Activated CD4-positive, alpha-beta T cell treated with anti-CD3 and anti-CD28 coated beads for 36 hours (primary cell): ENCODE data around the gene LITAFD. TPM values are rescaled to one million over a fixed set of nuclear protein-coding genes. Genes with fewer than 3 reads are reported as not detected.
"Not testable (repeated sequence)": the region's sequence is repeated elsewhere in the genome, so short reads cannot be mapped to it uniquely, and the experiment has no call there.

Experiments used
- ATAC-seq: fragments of 200-7000 bp; cut with Tn5 transposase; one replicate; pipeline ENCODE4 v1.10.0; 2021; ENCODE audit warnings: mild to moderate bottlenecking, moderate library complexity
- CTCF ChIA-PET: fragments of 350-600 bp; sonication (Branson Sonifier 250); formaldehyde crosslinking; loops from one replicate; lab custom pipeline; 2021; ENCODE audit warnings: antibody characterized with exemption; lab: Charles Lee
- POLR2A ChIA-PET: fragments of 350-600 bp; sonication (Branson Sonifier 250); formaldehyde crosslinking; loops from one replicate; lab custom pipeline; 2021; ENCODE audit warnings: antibody characterized with exemption, inconsistent platforms; lab: Charles Lee
- DNase-seq: peaks from one replicate; pipeline ENCODE4 v3.0.0-alpha.2; 2020
- H3K27ac Mint-ChIP-seq: one replicate; pipeline ENCODE4 v1.8.0; 2021; ENCODE audit warnings: mixed read lengths
- H3K27me3 Mint-ChIP-seq: one replicate; pipeline ENCODE4 v1.8.0; 2021; ENCODE audit warnings: mixed read lengths
- H3K36me3 Mint-ChIP-seq: one replicate; pipeline ENCODE4 v1.8.0; 2021; ENCODE audit warnings: low read depth, mixed read lengths
- H3K4me1 Mint-ChIP-seq: one replicate; pipeline ENCODE4 v1.8.0; 2021; ENCODE audit warnings: mixed read lengths
- H3K4me3 Mint-ChIP-seq: one replicate; pipeline ENCODE4 v1.8.0; 2021; ENCODE audit warnings: mild to moderate bottlenecking, moderate library complexity, mixed read lengths
- H3K9me3 Mint-ChIP-seq: one replicate; pipeline ENCODE4 v1.8.0; 2021; ENCODE audit warnings: low read depth, mixed read lengths
- intact Hi-C, 2 experiments: fragments of 100-400 bp; cut with DNase I in 1 of 2; cut with micrococcal nuclease in 1 of 2; formaldehyde crosslinking; loops; one replicate each; pipeline versions ENCODE4 v1.14.2 to v1.15.1; 2022 to 2024; cut with DNase I, micrococcal nuclease
- total RNA-seq, 2 experiments: library from RNA; stranded (reverse); gene quantifications; one replicate each; pipeline ENCODE4 v1.2.3, GENCODE V29; 2021

LITAFD gene
- total RNA-seq = not detected

DNA sequence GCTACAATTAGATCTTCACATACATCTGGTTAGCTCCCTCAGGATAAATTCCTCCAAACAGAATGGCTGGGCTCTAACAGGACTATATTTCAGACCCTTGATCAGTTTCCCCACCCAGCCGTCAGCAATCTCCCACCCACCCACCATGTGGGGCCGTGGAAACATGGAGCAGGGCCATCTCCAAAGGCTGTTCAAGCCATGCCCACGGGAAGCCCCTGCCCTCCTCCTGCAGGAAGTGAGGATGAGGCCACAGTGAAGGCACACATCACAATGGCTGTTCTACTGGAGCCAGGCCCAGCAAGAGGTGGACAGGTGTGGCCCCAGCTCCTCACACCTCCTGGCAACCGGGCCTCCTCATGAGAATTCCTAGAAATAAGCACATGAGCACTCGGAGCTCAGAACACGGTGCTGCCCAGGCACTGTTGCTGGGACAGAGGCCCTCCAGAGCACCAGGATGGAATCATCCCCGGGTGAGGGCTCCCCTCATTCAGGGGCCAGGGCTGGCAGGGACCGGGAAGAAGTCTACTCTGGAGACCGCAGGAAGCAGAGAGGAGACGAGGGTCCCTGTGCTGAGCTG is at the start of gene LITAFD:
LITAFD (plus strand) TSS at position 311 of the 577 bp plus-strand sequence. CDS start 2,005 bp downstream, outside the sequence.
- POLR2A ChIA-PET = no interaction called here
- no peak within 1 kb of the TSS for H3K4me3 Mint-ChIP-seq

DNA sequence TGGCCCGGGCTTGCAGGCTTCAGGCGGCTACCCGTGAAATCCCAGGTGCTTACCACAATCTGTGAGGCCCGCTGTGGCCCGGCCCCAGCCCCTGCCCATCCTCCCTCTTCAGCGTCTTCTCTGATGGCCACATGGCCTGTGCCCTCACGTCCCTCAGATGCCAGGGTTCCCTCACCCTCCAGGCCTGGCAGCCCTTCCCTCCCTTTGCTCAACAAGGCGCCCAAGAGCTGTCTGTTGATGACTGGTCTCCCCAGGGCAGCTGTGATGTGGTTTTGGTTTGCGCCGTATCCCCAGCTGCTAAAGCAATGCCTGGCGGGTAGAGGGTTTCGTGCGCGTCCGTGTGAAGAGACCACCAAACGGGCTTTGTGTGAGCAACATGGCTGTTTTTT is 49.4 kb upstream of the LITAFD start:
- Mint-ChIP-seq H3K9me3 (no peaks in the 10 kb centered on the region), H3K4me1 (peaks cover 18% of the 10 kb centered on the region), H3K27me3 (no peaks in the 10 kb centered on the region), H3K36me3 (peaks cover 45% of the 10 kb centered on the region), H3K27ac (no peak overlapping the region), H3K4me3 (no peak overlapping the region)
- intact Hi-C loops = no loop called here
- no peak for DNase-seq
- ChIA-PET CTCF (no interaction called here), POLR2A (no interaction called here)
- ATAC-seq = no peak

More for the DNA sequence above, at the start of gene LITAFD:
- CTCF ChIA-PET = interaction anchor here (0.7 to 3.4 kb wide), 6 partner anchors 9 to 252 kb away, joined by 3 to 31 read pairs (median 10); no protein-coding TSS in a partner anchor
- DNase-seq (no peak), ATAC-seq (no peak)
- Mint-ChIP-seq H3K27me3 (peaks cover 3% of the 10 kb centered on the region), H3K9me3 (no peaks in the 10 kb centered on the region), H3K27ac (no peak within 1 kb of the TSS), H3K4me1 (peaks cover 7% of the 10 kb centered on the region), H3K36me3 (peaks cover 3% of the 10 kb centered on the region)
- intact Hi-C loops = no loop called here

DNA sequence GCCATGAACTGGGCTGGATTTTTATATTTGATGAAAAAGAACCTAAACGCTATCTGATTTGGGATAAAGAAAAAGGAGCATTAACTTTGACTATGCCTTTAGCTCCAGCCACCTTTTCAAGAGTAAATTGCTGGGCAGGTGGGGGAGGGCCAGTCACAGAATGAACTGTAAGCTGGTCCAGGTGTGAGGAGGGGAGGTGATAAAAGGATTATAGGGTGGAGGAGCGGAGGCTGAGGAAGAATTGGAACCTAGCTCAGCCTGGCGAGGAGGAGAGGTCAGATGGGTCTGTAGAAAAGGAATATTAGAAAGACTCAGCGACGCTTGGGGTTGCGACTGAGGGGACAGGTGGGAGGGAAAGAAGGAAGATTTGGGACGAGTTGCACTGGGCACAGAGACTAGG is 45.4 kb upstream of the LITAFD start:
- CTCF ChIA-PET, intact Hi-C loops, DNase-seq, POLR2A ChIA-PET, H3K27ac Mint-ChIP-seq, H3K27me3 Mint-ChIP-seq, H3K9me3 Mint-ChIP-seq, ATAC-seq, H3K4me3 Mint-ChIP-seq: not testable (repeated sequence)
- peaks cover 15% of the 10 kb centered on the region for H3K4me1 Mint-ChIP-seq
- peaks cover 13% of the 10 kb centered on the region for H3K36me3 Mint-ChIP-seq

DNA sequence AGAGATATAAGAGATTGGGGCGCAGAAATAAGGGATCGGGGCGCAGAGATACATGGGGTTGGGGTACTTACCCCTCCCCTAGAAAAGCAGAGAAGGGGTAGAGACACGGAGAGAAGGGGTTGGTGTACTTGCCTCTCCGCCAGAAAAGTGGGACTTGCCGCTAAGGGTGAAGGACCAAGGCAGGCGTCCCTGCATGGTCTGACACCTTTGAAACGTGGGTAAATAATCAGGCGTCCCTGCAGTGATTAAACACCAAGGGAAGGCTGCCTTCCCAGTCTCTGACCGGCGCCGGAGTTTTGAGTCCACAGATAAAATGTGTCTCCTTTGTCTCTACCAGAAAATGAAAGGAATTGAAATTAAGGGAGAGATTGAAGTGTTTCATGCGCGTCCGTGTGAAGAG is 44.6 kb upstream of the LITAFD start:
- H3K4me3 Mint-ChIP-seq, H3K27ac Mint-ChIP-seq, intact Hi-C loops, CTCF ChIA-PET, H3K9me3 Mint-ChIP-seq, POLR2A ChIA-PET, DNase-seq, H3K36me3 Mint-ChIP-seq, H3K27me3 Mint-ChIP-seq, ATAC-seq, H3K4me1 Mint-ChIP-seq: not testable (repeated sequence)

DNA sequence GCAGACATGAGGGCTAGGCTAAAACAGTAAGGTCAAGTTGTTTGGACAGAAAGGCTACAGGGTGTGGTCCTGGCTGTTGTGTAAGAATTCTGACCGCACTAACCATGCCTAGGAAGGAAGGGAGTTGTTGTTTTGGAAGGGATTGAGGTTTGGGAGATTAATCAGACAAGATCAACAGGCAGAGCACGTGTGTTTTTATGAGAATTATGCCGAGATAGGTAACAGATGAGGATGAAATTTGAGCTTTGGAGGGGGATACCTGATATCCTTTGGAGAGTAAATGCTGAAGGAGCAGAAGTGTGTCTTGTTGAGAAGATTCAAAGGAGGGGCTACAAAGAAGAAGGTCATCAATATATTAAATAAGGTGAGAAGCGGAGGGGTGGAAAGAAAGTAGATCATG is 40.1 kb upstream of the LITAFD start:
- peaks cover 15% of the 10 kb centered on the region for H3K36me3 Mint-ChIP-seq
- intact Hi-C loops, H3K27me3 Mint-ChIP-seq: not testable (repeated sequence)

DNA sequence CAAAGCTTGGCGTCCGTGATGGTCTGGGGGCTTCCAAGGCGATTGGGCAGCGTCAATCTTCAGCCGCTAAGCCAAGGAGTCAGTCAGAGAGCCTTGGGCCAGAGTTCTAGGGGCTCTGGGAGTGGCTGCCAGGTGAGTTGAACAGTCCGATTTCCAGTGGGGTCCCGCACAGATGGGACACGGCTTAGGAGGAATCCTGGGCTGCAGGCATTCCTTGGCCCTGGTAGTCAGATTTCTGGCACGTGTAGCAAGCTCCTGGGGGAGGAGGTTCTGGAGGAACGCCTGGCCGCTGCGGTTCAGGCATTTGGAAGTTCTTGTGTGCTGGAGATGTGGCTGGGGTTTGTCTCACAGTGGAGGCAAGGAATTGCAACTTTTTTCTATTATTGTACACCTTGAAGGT is 38.9 kb upstream of the LITAFD start:
- H3K9me3 Mint-ChIP-seq, intact Hi-C loops, H3K4me1 Mint-ChIP-seq, H3K27me3 Mint-ChIP-seq, H3K4me3 Mint-ChIP-seq, POLR2A ChIA-PET, CTCF ChIA-PET, H3K27ac Mint-ChIP-seq, ATAC-seq, DNase-seq: not testable (repeated sequence)
- peaks cover 18% of the 10 kb centered on the region for H3K36me3 Mint-ChIP-seq

More for the DNA sequence above, 40.1 kb upstream of the LITAFD start:
- H3K4me3 Mint-ChIP-seq, POLR2A ChIA-PET, H3K9me3 Mint-ChIP-seq, ATAC-seq, DNase-seq, CTCF ChIA-PET, H3K27ac Mint-ChIP-seq, H3K4me1 Mint-ChIP-seq: not testable (repeated sequence)

DNA sequence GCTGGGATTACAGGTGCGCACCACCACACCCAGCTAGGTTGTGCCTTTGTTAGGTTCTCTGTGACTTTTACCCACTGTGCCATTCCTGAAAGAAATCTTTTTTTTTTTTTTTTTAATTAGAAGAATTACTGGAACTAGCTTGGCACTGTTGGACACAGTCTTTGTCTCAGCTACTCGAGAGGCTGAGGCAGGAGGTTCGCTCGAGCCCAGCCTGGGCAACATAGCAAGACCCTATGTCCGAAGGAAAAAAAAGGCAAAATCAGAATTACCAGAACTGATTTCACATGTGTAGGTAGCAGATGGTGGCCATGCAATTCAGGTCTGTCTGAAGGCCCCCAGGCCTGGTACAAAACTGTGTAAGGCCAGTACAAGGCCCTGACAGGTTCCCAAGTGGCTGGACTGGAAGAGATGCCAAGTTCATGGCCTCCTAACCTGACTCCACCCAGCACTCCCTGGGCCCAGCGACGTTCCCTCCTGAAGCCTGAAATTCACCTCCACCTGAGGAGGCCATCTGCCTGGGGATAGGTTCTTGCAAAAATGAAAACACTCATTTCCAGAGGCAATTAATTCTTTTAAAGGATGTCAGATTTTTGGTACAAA is 36.4 kb upstream of the LITAFD start:
- ATAC-seq = no peak
- Mint-ChIP-seq H3K27me3 (no peaks in the 10 kb centered on the region), H3K27ac (no peak overlapping the region), H3K4me3 (no peak overlapping the region), H3K9me3 (no peaks in the 10 kb centered on the region), H3K4me1 (peaks cover 14% of the 10 kb centered on the region), H3K36me3 (peaks cover 28% of the 10 kb centered on the region)
- intact Hi-C loops = no loop called here
- ChIA-PET POLR2A (no interaction called here), CTCF (interaction anchor here (0.7 kb wide), 1 partner anchor 138 kb away, joined by 3 read pairs; no protein-coding TSS in a partner anchor)
- no peak for DNase-seq

DNA sequence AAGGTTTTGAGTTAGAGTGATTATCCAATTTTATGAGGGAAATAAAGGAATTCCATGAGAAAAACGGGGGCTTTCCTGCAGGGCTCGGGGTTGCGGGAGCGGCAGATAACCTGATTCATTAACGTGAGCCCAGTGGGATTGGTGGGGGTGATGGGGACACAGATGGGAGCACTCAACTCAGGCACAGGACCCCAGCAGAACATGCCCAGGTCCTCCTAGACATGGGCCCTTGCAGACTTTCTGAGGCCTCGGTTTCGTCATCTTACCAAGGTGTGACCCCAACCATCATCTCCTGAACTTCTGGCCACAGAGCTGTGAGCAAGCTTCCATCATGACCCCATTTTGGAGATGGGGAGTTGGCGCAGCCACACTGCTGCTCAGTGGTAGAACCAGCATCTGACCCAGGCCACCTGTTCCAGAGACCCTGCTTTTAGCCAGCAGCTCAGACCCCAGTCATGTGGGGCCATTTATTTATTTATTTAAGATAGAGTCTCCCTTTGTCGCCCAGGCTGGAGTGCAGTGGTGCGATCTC is 35.7 kb upstream of the LITAFD start:
- H3K9me3 Mint-ChIP-seq = no peaks in the 10 kb centered on the region
- H3K27ac Mint-ChIP-seq = no peak overlapping the region
- H3K4me3 Mint-ChIP-seq = no peak overlapping the region
- H3K4me1 Mint-ChIP-seq = peaks cover 16% of the 10 kb centered on the region
- ChIA-PET POLR2A (no interaction called here), CTCF (interaction anchor here (0.7 kb wide), 1 partner anchor 138 kb away, joined by 3 read pairs; no protein-coding TSS in a partner anchor)
- H3K36me3 Mint-ChIP-seq = peaks cover 33% of the 10 kb centered on the region
- ATAC-seq (no peak), DNase-seq (no peak)
- intact Hi-C loops = no loop called here
- no peaks in the 10 kb centered on the region for H3K27me3 Mint-ChIP-seq

DNA sequence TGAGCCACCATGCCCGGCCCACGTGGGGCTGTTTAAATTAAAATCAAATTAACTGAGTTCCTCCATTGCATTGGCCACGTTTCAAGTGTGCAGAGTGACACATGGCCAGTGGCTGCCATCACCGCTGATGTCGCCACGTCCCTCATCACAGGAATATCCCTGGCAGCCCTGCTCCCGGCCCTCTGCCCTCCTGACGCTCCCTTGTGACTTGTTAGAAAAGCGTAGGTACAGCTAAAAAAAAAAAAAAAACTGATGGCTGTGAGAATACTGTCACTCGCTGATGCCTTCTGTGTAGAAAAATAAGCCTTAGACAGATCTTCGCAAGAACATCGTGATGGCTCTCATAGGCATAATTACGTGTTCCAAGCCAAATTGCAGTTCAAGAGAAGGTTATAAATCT is 35.0 kb upstream of the LITAFD start:
- no peak overlapping the region for H3K4me3 Mint-ChIP-seq
- peaks cover 16% of the 10 kb centered on the region for H3K4me1 Mint-ChIP-seq
- no peaks in the 10 kb centered on the region for H3K27me3 Mint-ChIP-seq
- intact Hi-C loops = no loop called here
- ChIA-PET CTCF (no interaction called here), POLR2A (no interaction called here)
- H3K36me3 Mint-ChIP-seq = peaks cover 36% of the 10 kb centered on the region
- DNase-seq = no peak
- no peaks in the 10 kb centered on the region for H3K9me3 Mint-ChIP-seq
- no peak overlapping the region for H3K27ac Mint-ChIP-seq
- ATAC-seq = no peak

DNA sequence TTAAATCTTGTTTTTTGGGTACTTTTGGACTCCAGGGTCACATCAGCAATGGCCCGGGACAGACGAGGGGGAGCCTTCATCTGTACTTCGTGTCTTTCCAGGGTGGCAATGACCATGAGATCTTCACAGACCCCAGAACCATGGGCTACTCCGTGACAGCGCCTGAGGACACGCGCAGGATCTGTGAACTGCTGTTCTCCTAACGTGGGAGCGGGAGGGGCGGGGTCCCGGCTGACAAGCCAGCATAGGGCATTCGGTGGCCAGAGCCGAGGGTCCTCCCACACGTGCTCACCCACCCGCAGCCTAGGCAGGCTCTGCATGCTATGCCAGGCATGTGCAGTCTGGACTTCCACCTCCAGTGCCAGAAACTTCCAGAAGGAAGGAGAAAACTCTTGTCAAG is 34.5 kb upstream of the LITAFD start:
- CTCF ChIA-PET = interaction anchor here (0.6 to 1.1 kb wide), 2 partner anchors 52 to 89 kb away, joined by 3 to 4 read pairs; no protein-coding TSS in a partner anchor
- peaks cover 36% of the 10 kb centered on the region for H3K36me3 Mint-ChIP-seq
- no peak overlapping the region for H3K27ac Mint-ChIP-seq
- H3K27me3 Mint-ChIP-seq = no peaks in the 10 kb centered on the region
- POLR2A ChIA-PET = no interaction called here
- no peak for DNase-seq
- intact Hi-C loops = no loop called here
- H3K4me3 Mint-ChIP-seq = no peak overlapping the region
- ATAC-seq = no peak
- peaks cover 16% of the 10 kb centered on the region for H3K4me1 Mint-ChIP-seq
- H3K9me3 Mint-ChIP-seq = no peaks in the 10 kb centered on the region

DNA sequence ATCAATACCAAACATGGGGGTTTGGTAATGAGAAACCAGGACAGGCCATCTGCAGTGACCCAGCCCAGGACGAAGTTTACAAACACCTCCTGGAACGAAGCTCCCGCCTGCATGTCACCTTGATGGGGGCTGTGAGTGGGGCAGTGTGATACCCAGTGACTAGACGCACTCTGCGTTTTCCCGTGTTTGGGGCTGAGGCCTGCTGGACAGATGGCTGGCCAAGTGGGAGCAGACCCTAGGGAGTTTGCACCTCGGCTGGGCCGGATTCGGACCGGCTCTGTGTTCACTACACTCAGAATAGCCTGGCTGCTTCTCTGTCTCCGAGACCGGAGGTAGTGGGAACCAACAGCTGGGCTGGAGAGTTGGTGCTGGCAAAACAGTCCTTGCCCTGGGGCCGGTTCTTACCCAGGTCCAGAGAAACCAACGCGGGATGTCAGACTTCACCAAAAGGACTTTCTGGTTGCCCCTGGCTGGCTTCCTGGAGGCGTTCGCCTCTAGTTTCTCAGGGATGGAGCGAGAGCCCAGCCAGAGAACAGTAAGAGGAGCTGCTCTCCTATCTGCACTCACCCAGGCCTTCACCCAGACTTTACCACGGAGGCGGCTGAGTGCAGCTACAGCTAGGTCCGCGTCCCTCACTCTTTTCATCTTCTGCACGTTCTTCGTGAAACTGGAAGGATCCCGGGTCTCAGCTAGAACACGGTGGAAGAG is 33.8 kb upstream of the LITAFD start:
- DNase-seq = no peak
- intact Hi-C loops = no loop called here
- H3K4me1 Mint-ChIP-seq = peaks cover 22% of the 10 kb centered on the region
- ChIA-PET CTCF (interaction anchor here (1.1 kb wide), 1 partner anchor 88 kb away, joined by 4 read pairs; no protein-coding TSS in a partner anchor), POLR2A (no interaction called here)
- peaks cover 36% of the 10 kb centered on the region for H3K36me3 Mint-ChIP-seq
- no peak overlapping the region for H3K4me3 Mint-ChIP-seq
- no peaks in the 10 kb centered on the region for H3K27me3 Mint-ChIP-seq
- H3K9me3 Mint-ChIP-seq = no peaks in the 10 kb centered on the region
- no peak for ATAC-seq
- H3K27ac Mint-ChIP-seq = no peak overlapping the region
